Measurements from ENCODE around the gene CYB5R3.

GRCh38 chr22:42584364-42584940 is 64.7 kb downstream of the CYB5R3 start:
- TF ChIP-seq CTCF (conservative IDR thresholded peaks at IDR 0.05) (no peak), EZH2 (IDR thresholded peaks at IDR 0.05; ENCODE audit: low read depth) (no peak)

Measured in PC-9 (cell line).